ENCODE measurements around the gene TOMM34. TPM values are rescaled to one million over a fixed set of nuclear protein-coding genes. Genes with fewer than 3 reads are reported as not detected.

TOMM34 gene
- polyA plus RNA-seq, 3 donors, result 42.8 to 45.9 (median 43.9) TPM

- no peak for DNase-seq (ENCODE audit: low read depth in 3 of 3, low spot score in 2 of 3)
These were observed 3.4 kb upstream of the TOMM34 start for GRCh38 chr20:44963325-44964215.

- no peak for DNase-seq (ENCODE audit: low read depth in 3 of 3, low spot score in 2 of 3)
These were observed 2.3 kb upstream of the TOMM34 start for GRCh38 chr20:44962483-44962882.

- no peak for DNase-seq (ENCODE audit: low read depth in 3 of 3, low spot score in 2 of 3)
These were observed 1.7 kb upstream of the TOMM34 start for GRCh38 chr20:44961870-44962267.

DNA sequence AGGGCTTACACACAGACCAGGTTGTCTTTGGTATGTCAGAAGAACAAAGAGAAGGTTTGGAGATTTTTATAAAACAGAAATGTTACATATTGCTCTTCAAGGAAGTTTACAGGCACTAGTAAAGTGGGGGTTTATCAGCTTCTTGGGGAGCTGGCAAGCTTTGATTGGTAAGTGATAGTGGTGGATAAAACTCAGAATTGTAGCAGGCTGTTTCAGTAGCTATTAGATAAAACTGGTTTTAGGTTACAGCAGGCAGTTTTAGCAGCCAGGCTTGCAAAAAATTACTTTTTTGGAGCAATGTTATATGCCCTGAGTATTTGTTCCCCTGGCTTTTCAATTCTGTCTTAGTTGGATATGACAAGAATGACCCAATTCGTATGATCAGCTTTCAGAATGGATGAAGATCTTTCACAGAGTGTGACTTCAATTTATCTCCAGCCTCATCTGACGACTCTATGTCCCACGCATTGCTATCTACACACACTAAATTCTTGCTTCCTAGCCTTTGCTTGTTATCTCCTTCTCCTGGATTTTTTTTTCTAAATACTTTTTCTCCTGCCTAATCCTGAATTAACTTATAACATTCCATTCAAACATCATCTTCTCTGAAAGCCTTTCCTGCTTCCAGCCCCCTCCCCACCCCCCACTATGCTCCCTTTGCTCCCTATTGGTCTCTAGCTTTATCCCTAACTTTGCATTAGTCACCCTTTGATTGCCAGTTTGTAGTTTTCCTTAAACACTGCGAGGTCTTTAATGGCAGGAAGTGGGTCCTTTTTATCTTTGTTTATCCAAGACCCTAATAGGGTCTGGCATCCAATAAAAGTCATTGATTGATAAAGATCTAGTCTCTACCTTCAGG lies 1.0 kb upstream of the TOMM34 start:
- DNase-seq (ENCODE audit: low read depth in 3 of 3, low spot score in 2 of 3), result no peak

GRCh38 chr20:44959638-44960102 lies 527 bp downstream of the TOMM34 start:
- no peak for DNase-seq (ENCODE audit: low read depth in 3 of 3, low spot score in 2 of 3)

- no peak for DNase-seq (ENCODE audit: low read depth in 3 of 3, low spot score in 2 of 3)
These were observed 1.0 kb downstream of the TOMM34 start for GRCh38 chr20:44959082-44959637.

- DNase-seq (ENCODE audit: low read depth in 3 of 3, low spot score in 2 of 3), result no peak
These were observed 1.9 kb downstream of the TOMM34 start for GRCh38 chr20:44958276-44958675.

DNA sequence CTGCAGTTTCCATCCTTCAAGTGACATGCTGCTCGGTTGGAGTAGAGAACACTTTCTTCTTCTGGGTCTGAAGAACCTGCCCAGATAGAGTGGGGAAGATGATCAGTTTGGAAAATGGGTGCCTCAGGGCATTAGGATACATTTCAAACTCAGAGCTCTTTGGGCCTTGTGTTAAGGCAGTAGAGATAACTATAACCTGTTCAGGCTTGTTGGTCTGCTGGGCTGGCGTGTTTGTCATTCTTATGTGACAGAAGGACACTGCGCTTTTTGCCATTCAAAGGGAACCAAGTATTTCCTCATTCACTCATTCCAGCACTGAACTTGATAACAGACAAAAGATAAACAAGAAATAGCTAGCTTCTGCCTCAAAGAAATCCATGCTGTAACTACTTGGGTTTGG lies 3.8 kb downstream of the TOMM34 start:
- no peak for DNase-seq (ENCODE audit: low read depth in 3 of 3, low spot score in 2 of 3)

- no peak for DNase-seq (ENCODE audit: low read depth in 3 of 3, low spot score in 2 of 3)
These were observed 4.9 kb downstream of the TOMM34 start for GRCh38 chr20:44955270-44955669.

- no peak for DNase-seq (ENCODE audit: low read depth in 3 of 3, low spot score in 2 of 3)
These were observed 6.0 kb downstream of the TOMM34 start for GRCh38 chr20:44954211-44954610.

DNA sequence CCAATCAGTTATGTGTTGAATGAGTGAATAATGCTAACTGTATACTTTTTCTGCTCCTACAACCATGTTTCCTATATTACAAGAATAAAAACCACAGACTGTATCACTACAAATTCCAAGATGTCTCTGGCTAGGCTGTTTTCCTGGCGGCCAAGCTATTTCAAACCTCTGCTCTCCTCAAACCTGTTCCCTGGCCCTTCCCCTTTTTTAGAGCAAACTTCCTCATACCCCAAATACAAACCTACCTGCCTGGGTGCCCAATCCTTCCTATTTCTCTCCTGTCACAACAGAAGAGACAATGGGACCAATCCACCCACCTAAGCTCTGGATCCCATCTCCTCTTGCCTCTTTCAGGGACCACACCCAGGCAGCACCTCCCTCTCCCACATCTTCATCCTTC lies 7.5 kb downstream of the TOMM34 start:
- no peak for DNase-seq (ENCODE audit: low read depth in 3 of 3, low spot score in 2 of 3)

DNA sequence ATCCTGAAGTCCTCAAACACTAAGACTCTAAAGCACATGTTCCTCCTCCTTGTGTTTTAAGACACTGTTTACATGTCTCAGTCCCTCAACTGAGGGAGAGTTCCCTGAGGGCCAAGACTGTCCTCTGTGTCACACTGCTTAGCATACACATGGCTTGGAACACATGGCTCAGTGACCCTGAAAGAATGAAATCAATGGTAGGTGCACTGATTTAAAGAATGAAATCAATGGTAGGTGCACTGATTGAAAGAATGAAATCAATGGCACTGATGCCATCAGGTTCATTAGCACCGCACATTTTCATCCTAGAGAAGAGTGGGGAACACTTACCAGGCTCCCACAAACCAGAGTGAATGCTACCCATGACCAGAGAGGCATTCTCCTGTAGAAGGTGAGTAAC lies 9.8 kb downstream of the TOMM34 start:
- DNase-seq (ENCODE audit: low read depth in 3 of 3, low spot score in 2 of 3), result no peak

- no peak for DNase-seq (ENCODE audit: low read depth in 3 of 3, low spot score in 2 of 3)
These were observed 11.7 kb downstream of the TOMM34 start for GRCh38 chr20:44948513-44948912.

GRCh38 chr20:44948107-44948506 lies 12.1 kb downstream of the TOMM34 start:
- DNase-seq (ENCODE audit: low read depth in 3 of 3, low spot score in 2 of 3), result no peak

- no peak for DNase-seq (ENCODE audit: low read depth in 3 of 3, low spot score in 2 of 3)
These were observed 13.8 kb downstream of the TOMM34 start for GRCh38 chr20:44946271-44946852.

DNA sequence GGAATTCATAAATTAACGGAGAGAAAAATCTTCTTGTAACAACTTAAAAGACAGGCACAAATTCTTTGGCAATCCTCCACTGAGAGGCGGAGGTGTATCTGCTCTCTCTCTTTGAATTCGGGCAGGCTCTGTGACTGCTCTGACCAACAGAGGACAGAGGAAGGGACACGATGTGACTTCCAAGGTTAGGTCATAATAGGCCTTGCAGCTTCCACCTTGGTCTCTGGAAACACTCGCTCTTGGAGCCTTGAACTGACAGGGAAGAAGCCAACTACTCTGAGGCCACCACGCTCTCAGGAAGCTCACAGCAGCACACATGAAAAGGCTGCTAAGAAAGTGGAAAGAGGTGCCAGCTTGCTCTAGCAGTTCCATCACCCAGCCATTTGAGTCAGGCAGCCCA lies 14.9 kb downstream of the TOMM34 start:
- no peak for DNase-seq (ENCODE audit: low read depth in 3 of 3, low spot score in 2 of 3)

- DNase-seq (ENCODE audit: low read depth in 3 of 3, low spot score in 2 of 3), result no peak
These were observed 16.4 kb downstream of the TOMM34 start for GRCh38 chr20:44943828-44944227.

DNA sequence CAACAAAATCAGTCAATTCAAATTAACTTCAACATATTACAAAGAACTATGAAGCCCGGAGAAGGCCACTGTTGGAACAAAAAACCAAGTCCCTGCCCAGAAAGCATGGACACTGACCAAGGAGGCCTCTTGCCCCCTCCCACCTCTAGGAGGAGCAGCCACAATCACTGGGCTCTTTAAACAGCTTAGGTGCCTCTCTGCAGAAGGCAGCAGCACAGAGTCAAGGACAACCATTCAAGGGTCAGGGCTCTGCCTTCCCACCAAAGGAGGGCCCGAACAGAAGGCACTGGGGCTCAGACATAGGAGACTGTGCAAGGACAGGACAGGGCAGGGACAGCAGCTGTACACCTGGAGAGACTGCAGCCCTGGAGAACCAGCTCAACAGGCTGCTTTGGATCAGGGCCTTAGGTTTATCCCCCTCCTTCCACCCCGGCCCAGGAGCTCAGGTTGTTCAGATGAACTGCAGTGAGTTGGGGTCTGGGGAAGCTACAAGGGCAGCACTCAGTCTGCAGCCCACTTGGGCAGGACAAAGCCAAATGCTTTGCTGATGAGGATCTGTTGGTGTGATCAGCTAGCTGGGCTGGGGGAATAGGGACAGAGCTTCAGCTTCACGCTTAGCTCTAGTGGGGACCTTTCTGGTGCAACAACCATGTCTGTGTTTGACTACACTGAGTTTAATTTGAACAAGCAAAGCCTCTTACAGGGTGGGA lies 17.8 kb downstream of the TOMM34 start:
- no peak for DNase-seq (ENCODE audit: low read depth in 3 of 3, low spot score in 2 of 3)

DNA sequence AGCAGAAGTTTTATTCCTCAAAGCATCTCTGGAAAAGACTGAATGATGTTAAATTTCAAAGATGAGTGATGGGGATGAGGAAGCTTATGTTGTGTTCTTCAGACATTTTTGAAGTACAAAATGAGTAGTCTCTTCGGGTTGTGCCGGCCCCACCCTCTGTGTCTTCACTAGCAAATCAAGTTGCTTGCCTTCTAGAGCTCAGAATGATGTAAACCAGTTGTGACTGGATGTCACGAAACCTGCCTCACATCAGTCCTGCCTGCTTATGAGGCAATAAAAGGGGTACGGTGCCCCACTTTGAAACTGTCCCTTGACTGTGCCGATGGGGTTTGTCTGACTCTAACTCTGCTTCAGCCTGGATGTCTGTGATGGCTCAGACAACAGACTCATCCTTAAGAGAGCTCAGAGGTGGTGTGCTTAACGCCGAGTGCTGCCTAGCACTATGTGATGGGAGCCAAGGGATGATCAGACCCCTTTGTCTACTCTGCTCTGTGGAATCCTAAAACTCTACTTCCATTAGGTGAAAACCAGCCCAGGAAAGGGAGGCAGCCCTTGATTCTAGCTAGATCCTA lies 19.0 kb downstream of the TOMM34 start:
- no peak for DNase-seq (ENCODE audit: low read depth in 3 of 3, low spot score in 2 of 3)

- DNase-seq (ENCODE audit: low read depth in 3 of 3, low spot score in 2 of 3), result no peak
These were observed 21.6 kb downstream of the TOMM34 start for GRCh38 chr20:44938637-44939036.
